A673 (cell line): ENCODE results near the gene GORASP1. TPM values are rescaled to one million over a fixed set of nuclear protein-coding genes. Genes with fewer than 3 reads are reported as not detected.
A peak's percentile ranks its signal among the peaks of the same experiment; 100 is the strongest.

Experiments used
- Bru-seq: library from RNA; stranded (reverse); fragments of 400-500 nt; gene quantifications from one replicate; lab custom pipeline; 2021; lab: Mats Ljungman, UMichigan
- BruChase-seq, 2 experiments: library from RNA; stranded (reverse); fragments of 400-500 nt; gene quantifications; one replicate each; lab custom pipeline; 2021; lab: Mats Ljungman, UMichigan
- BruUV-seq: library from RNA; stranded (reverse); fragments of 400-500 nt; replicated peaks from 2 replicates; lab custom pipeline; 2021; lab: Mats Ljungman, UMichigan
- CTCF ChIA-PET: fragments of 300-600 bp; sonication (Branson Sonifier 250); formaldehyde crosslinking; loops from one replicate; lab custom pipeline; 2022; ENCODE audit warnings: antibody characterized with exemption; lab: Charles Lee
- POLR2A ChIA-PET: fragments of 300-600 bp; sonication (Branson Sonifier 250); formaldehyde crosslinking; loops from one replicate; lab custom pipeline; 2022; ENCODE audit warnings: antibody characterized with exemption; ENCODE audit not compliant: low non-redundant PET; lab: Charles Lee
- DNase-seq: peaks from one replicate; pipeline ENCODE4 v3.0.0-alpha.2; 2015; ENCODE audit warnings: low spot score
- H3K27ac ChIP-seq: fragments of 200-600 bp; sonication (generic); 2 replicates; pipeline ENCODE4 v1.5.1; 2016; ENCODE audit warnings: mixed run types, low read depth, mild to moderate bottlenecking, mixed read lengths, antibody characterized with exemption, low read length; ENCODE audit not compliant: poor library complexity, severe bottlenecking
- H3K27me3 ChIP-seq: fragments of 200-600 bp; sonication (generic); replicated peaks from 2 replicates; pipeline ENCODE4 v1.6.1; 2017; ENCODE audit warnings: mixed run types, low read depth, mild to moderate bottlenecking, mixed read lengths, antibody characterized with exemption, low read length; ENCODE audit not compliant: insufficient read depth, poor library complexity
- H3K36me3 ChIP-seq: fragments of 200-600 bp; sonication (generic); 2 replicates; pipeline ENCODE4 v1.6.1; 2016; ENCODE audit warnings: mixed run types, mild to moderate bottlenecking, mixed read lengths, antibody characterized with exemption, low read length; ENCODE audit not compliant: insufficient read depth, poor library complexity, severe bottlenecking
- H3K4me1 ChIP-seq: fragments of 200-600 bp; sonication (generic); 2 replicates; pipeline ENCODE4 v1.6.1; 2017; ENCODE audit warnings: mixed run types, mild to moderate bottlenecking, mixed read lengths, antibody characterized with exemption, low read length; ENCODE audit not compliant: insufficient read depth, poor library complexity, severe bottlenecking
- H3K4me3 ChIP-seq: fragments of 200-600 bp; sonication (generic); 2 replicates; pipeline ENCODE4 v1.5.1; 2016; ENCODE audit warnings: low read depth, mixed run types, mild to moderate bottlenecking, mixed read lengths, low read length; ENCODE audit not compliant: poor library complexity, severe bottlenecking
- H3K9me3 ChIP-seq: fragments of 200-600 bp; sonication (generic); 2 replicates; pipeline ENCODE4 v1.6.1; 2016; ENCODE audit warnings: mixed run types, low read depth, mild to moderate bottlenecking, mixed read lengths, antibody characterized with exemption, low read length; ENCODE audit not compliant: poor library complexity, severe bottlenecking
- CTCF ChIP-seq: fragments of 300-800, 200-600 bp; sonication (generic); conservative IDR thresholded peaks from 2 replicates; pipeline ENCODE4 v1.5.1; 2017; ENCODE audit warnings: low read depth, mild to moderate bottlenecking, antibody characterized with exemption, low read length, moderate library complexity, mixed read lengths
- EZH2 ChIP-seq: fragments of 200-600 bp; sonication (generic); IDR thresholded peaks from 2 replicates; pipeline ENCODE4 v1.6.1; 2017; ENCODE audit warnings: borderline replicate concordance, low read depth, mild to moderate bottlenecking, mixed read lengths, antibody characterized with exemption, low read length; ENCODE audit not compliant: poor library complexity, severe bottlenecking
- intact Hi-C: fragments of 100-400 bp; cut with micrococcal nuclease; formaldehyde crosslinking; loops from one replicate; pipeline ENCODE4 v1.10.0; 2022; ENCODE audit not compliant: unreplicated experiment
- long read RNA-seq: library from polyadenylated mRNA; stranded (forward); transcript quantifications from one replicate; pipeline ENCODE4 v2.0.0, GENCODE V29; 2022
- total RNA-seq: library from RNA; stranded (reverse); gene quantifications from 2 replicates; pipeline ENCODE4 v1.2.3, GENCODE V29; 2021

The GORASP1 gene
- 24.3 and 29.2 TPM in 2 replicates for total RNA-seq
- Bru-seq, nascent RNA, result percentile 48 among the genes with signal in this experiment
- BruChase-seq, experiment 1, labeled RNA remaining after a 2-hour chase, result percentile 59 among the genes with signal in this experiment
- percentile 66 among the genes with signal in this experiment for BruChase-seq, experiment 2, labeled RNA remaining after a 6-hour chase
- long read RNA-seq, transcript GORASP1-201 (9 exons, 3,722 nt), result major isoform, 26 of 47 reads
- long read RNA-seq, partial matches to known transcripts, result 4 of 47 reads
- long read RNA-seq, other reads (novel, unspliced or antisense), result 14 of 47 reads

GRCh38 chr3:39107388-39108199 lies at the start of gene GORASP1, which contains the start of gene TTC21A:
Gene GORASP1, minus strand, starts transcription at chr3:39107627. Its CDS starts 86 bp downstream, at chr3:39107541.
Gene TTC21A, plus strand, starts transcription at chr3:39107680. Its CDS starts 158 bp downstream, at chr3:39107838.
- BruUV-seq, result no TSS peak
- Histone ChIP-seq H3K27ac (peak within 1 kb of the TSS; percentile 77), H3K4me3 (peak within 1 kb of the TSS; percentile 85), H3K9me3 (no peaks in the 10 kb centered on the region), H3K36me3 (no peaks in the 10 kb centered on the region), H3K4me1 (no peaks in the 10 kb centered on the region), H3K27me3 (no peaks in the 10 kb centered on the region)
- peak; percentile 74 for DNase-seq
- intact Hi-C loops, result loop anchor here (10.0 kb wide), 1 partner anchor 77 kb away; no protein-coding TSS in a partner anchor
- CTCF ChIA-PET, result no interaction called here
- POLR2A ChIA-PET, result no interaction called here
- TF ChIP-seq EZH2, result no peak

- H3K27me3 ChIP-seq, result no peaks in the 10 kb centered on the region
- H3K4me3 ChIP-seq, result no peak overlapping the region
- TF ChIP-seq EZH2 (no peak), CTCF (no peak)
- peaks cover 4% of the 10 kb centered on the region for H3K4me1 ChIP-seq
- ChIA-PET POLR2A (no interaction called here), CTCF (no interaction called here)
- no peaks in the 10 kb centered on the region for H3K36me3 ChIP-seq
- H3K27ac ChIP-seq, result no peak overlapping the region
- no peaks in the 10 kb centered on the region for H3K9me3 ChIP-seq
- intact Hi-C loops, result no loop called here
- DNase-seq, result no peak
- no TSS peak for BruUV-seq
Measured at GRCh38 chr3:39156421-39156820, 49.0 kb upstream of the GORASP1 start.

- Histone ChIP-seq H3K9me3 (no peaks in the 10 kb centered on the region), H3K27me3 (no peaks in the 10 kb centered on the region), H3K27ac (no peak overlapping the region), H3K36me3 (no peaks in the 10 kb centered on the region), H3K4me1 (peaks cover 24% of the 10 kb centered on the region), H3K4me3 (no peak overlapping the region)
- TF ChIP-seq EZH2 (no peak), CTCF (no peak)
- CTCF ChIA-PET, result no interaction called here
- peak; percentile 13 for DNase-seq
- POLR2A ChIA-PET, result no interaction called here
- BruUV-seq, result no TSS peak
- intact Hi-C loops, result no loop called here
Measured at GRCh38 chr3:39154280-39155021, 47.0 kb upstream of the GORASP1 start.
